Endothelial cell of umbilical vein (primary cell): ENCODE data around the gene BAZ1B. TPM values are rescaled to one million over a fixed set of nuclear protein-coding genes. Genes with fewer than 3 reads are reported as not detected.

ENCODE experiments used
- BruUV-seq: library from RNA; stranded (reverse); fragments of 400-500 nt; replicated peaks from 2 replicates; lab custom pipeline; 2021; lab: Mats Ljungman, UMichigan
- CTCF ChIA-PET: fragments of 300-600, 350-600 bp; sonication (Branson Sonifier 250); formaldehyde crosslinking; loops from one replicate; lab custom pipeline; 2021; ENCODE audit warnings: antibody characterized with exemption, inconsistent platforms; lab: Charles Lee
- POLR2A ChIA-PET: fragments of 300-600, 350-600 bp; sonication (Branson Sonifier 250); formaldehyde crosslinking; loops from one replicate; lab custom pipeline; 2021; ENCODE audit warnings: antibody characterized with exemption, inconsistent platforms; lab: Charles Lee
- DNase-seq: peaks from one replicate; pipeline ENCODE4 v3.0.0-alpha.2; 2011; ENCODE audit warnings: low read depth, low spot score
- FAIRE-seq: peaks from 2 replicates; lab custom pipeline; 2011; peaks lifted over from hg19 to GRCh38; lab: Jason Lieb, UNC
- H2AFZ ChIP-seq: 2 replicates; pipeline ENCODE4 v1.6.0; 2012; ENCODE audit warnings: low read depth, low read length, control low read depth, inconsistent platforms
- H3K27ac ChIP-seq: 2 replicates; pipeline ENCODE4 v1.5.1; 2011; ENCODE audit warnings: low read depth, mild to moderate bottlenecking, control low read depth, low read length, moderate library complexity; ENCODE audit not compliant: insufficient read depth
- H3K27me3 ChIP-seq, 2 experiments: 2 replicates each; pipeline versions ENCODE4 v1.6.0 to v1.6.1; 2011; ENCODE audit warnings: low read length in 2 of 2, mixed read lengths in 1 of 2; ENCODE audit not compliant: control insufficient read depth in 2 of 2, insufficient read depth in 2 of 2
- H3K36me3 ChIP-seq, 2 experiments: 2 replicates in 1 of 2; 3 replicates in 1 of 2; pipeline ENCODE4 v1.5.1; 2011; ENCODE audit warnings: low read length in 2 of 2, mild to moderate bottlenecking in 1 of 2, moderate library complexity in 1 of 2; ENCODE audit not compliant: control insufficient read depth in 2 of 2, insufficient read depth in 2 of 2; ENCODE audit errors: extremely low read depth in 1 of 2
- H3K4me1 ChIP-seq: 3 replicates; pipeline ENCODE4 v1.5.1; 2011; ENCODE audit warnings: mild to moderate bottlenecking, low read length; ENCODE audit not compliant: control insufficient read depth, insufficient read depth; ENCODE audit errors: extremely low read depth
- H3K4me2 ChIP-seq: 2 replicates; pipeline ENCODE4 v1.6.1; 2011; ENCODE audit warnings: low read length, control low read depth, mixed read lengths; ENCODE audit not compliant: insufficient read depth
- H3K4me3 ChIP-seq, 3 experiments: fragments of 200-600 bp in 1 of 3; sonication (generic), shearing (Covaris generic) in 1 of 3; replicated peaks in 1 of 3; 2 replicates each; pipeline ENCODE4 v1.5.1; 2011 to 2016; ENCODE audit warnings: control low read depth in 3 of 3, low read length in 3 of 3, mild to moderate bottlenecking in 2 of 3, inconsistent platforms in 1 of 3, low read depth in 1 of 3, moderate library complexity in 1 of 3; ENCODE audit not compliant: insufficient read depth in 1 of 3
- H3K79me2 ChIP-seq: 2 replicates; pipeline ENCODE4 v1.6.0; 2012; ENCODE audit warnings: low read length, inconsistent platforms; ENCODE audit not compliant: control insufficient read depth, insufficient read depth
- H3K9ac ChIP-seq: replicated peaks from 2 replicates; pipeline ENCODE3; 2011; ENCODE audit warnings: low read length, control low read depth; ENCODE audit not compliant: insufficient read depth; ENCODE audit errors: extremely low read depth
- H3K9me1 ChIP-seq: replicated peaks from 3 replicates; pipeline ENCODE4 v1.6.0; 2011; ENCODE audit warnings: mild to moderate bottlenecking, low read length; ENCODE audit not compliant: control insufficient read depth, insufficient read depth; ENCODE audit errors: extremely low read depth
- H3K9me3 ChIP-seq: replicated peaks from 2 replicates; pipeline ENCODE4 v1.5.1; 2012; ENCODE audit warnings: low read length, inconsistent platforms; ENCODE audit not compliant: control insufficient read depth, insufficient read depth
- H4K20me1 ChIP-seq: replicated peaks from 2 replicates; pipeline ENCODE3; 2011; ENCODE audit warnings: mild to moderate bottlenecking, low read length; ENCODE audit not compliant: control insufficient read depth, insufficient read depth; ENCODE audit errors: extremely low read depth
- CTCF ChIP-seq, 2 donors: IDR thresholded peaks; 1 replicate in 1 of 2; 2 replicates in 1 of 2; pipeline ENCODE4 v1.5.1; 2011; ENCODE audit warnings: low read length in 2 of 2, mild to moderate bottlenecking in 2 of 2, moderate library complexity in 2 of 2, control low read depth in 1 of 2, inconsistent platforms in 1 of 2, low read depth in 1 of 2; ENCODE audit not compliant: insufficient read depth in 1 of 2; ENCODE audit errors: extremely low read depth in 1 of 2
- EZH2 ChIP-seq: IDR thresholded peaks from 2 replicates; pipeline ENCODE4 v1.6.1; 2012; ENCODE audit warnings: borderline replicate concordance, low read depth, mild to moderate bottlenecking, moderate library complexity, low read length, inconsistent platforms; ENCODE audit not compliant: severe bottlenecking
- FOS ChIP-seq: IDR thresholded peaks from 2 replicates; pipeline ENCODE4 v1.6.1; 2011; ENCODE audit warnings: mild to moderate bottlenecking, low read length, moderate library complexity, borderline replicate concordance; ENCODE audit not compliant: insufficient read depth
- GATA2 ChIP-seq: IDR thresholded peaks from 2 replicates; pipeline ENCODE4 v1.7.0; 2011; ENCODE audit warnings: low read depth, mild to moderate bottlenecking, moderate library complexity, mixed read lengths, low read length; ENCODE audit not compliant: insufficient read length, insufficient read depth
- POLR2A ChIP-seq: IDR thresholded peaks from 2 replicates; pipeline ENCODE4 v1.6.1; 2012; ENCODE audit warnings: low read depth, mild to moderate bottlenecking, control low read depth, low read length
- POLR2AphosphoS5 ChIP-seq: IDR thresholded peaks from 2 replicates; pipeline ENCODE4 v1.6.1; 2012; ENCODE audit warnings: low read depth, mild to moderate bottlenecking, control low read depth, low read length, moderate library complexity; ENCODE audit not compliant: insufficient read depth
- dilution Hi-C: fragments of 300-500 bp; cut with MboI; formaldehyde crosslinking; loops from one replicate; pipeline ENCODE4 v1.15.0; 2019; ENCODE audit warnings: low sequenced_read_pairs; ENCODE audit not compliant: extremely low pct_ligation_motif_present
- intact Hi-C: fragments of 100-400 bp; cut with micrococcal nuclease; formaldehyde crosslinking; loops from one replicate; pipeline ENCODE4 v1.10.0; 2022
- polyA plus RNA-seq, 4 experiments: library from polyadenylated mRNA; depleted of rRNA in 3 of 4; stranded (reverse) in 3 of 4; unstranded in 1 of 4; fragments of >200 nt; gene quantifications; 2 replicates each; pipeline versions ENCODE4 v1.2.1 to v1.2.3, GENCODE V29; 2011 to 2012; ENCODE audit warnings: missing spikeins in 1 of 4
- total RNA-seq: library from RNA; stranded (reverse); gene quantifications from 2 replicates; pipeline ENCODE4 v1.2.3, GENCODE V29; 2021
- TF ChIP-seq, protein P1 (sequence below): IDR thresholded peaks from 2 replicates; pipeline ENCODE4 v1.6.1; 2011; ENCODE audit not compliant: insufficient read depth, insufficient read length

The BAZ1B gene
- total and polyA plus RNA-seq, 2 donors (not counting 3 experiments of a cell fraction or from before 2014, with no cell fraction given) = 16.2 to 74.7 TPM

GRCh38 chr7:73518470-73518869, 3.6 kb downstream of the BAZ1B start:
- no TSS peak for BruUV-seq
- intact Hi-C loops = no loop called here
- CTCF ChIA-PET = interaction anchor here (1.2 to 1.3 kb wide), 3 partner anchors 11 to 216 kb away, joined by 3 to 5 read pairs (median 4); no protein-coding TSS in a partner anchor

More at GRCh38 chr7:73518470-73518869, 3.6 kb downstream of the BAZ1B start:
- Histone ChIP-seq H3K4me1 (peaks cover 22% of the 10 kb centered on the region), H3K9me3 (no peaks in the 10 kb centered on the region), H3K36me3 (peaks cover 0 to 6% of the 10 kb centered on the region in 2 experiments), H3K27me3 (no peaks in the 10 kb centered on the region), H4K20me1 (peaks cover 12% of the 10 kb centered on the region), H3K4me3 (peak overlapping the region in 1 of 3 experiments; percentile 21), H3K27ac (no peak overlapping the region), H2AFZ (no peak overlapping the region), H3K9ac (no peak overlapping the region), H3K9me1 (no peaks in the 10 kb centered on the region), H3K79me2 (peaks cover 81% of the 10 kb centered on the region), H3K4me2 (peak overlapping the region; percentile 65)
- dilution Hi-C loops = no loop called here
- FAIRE-seq (peak; percentile 52), DNase-seq (no peak)
- POLR2A ChIA-PET = no interaction called here
- TF ChIP-seq CTCF (IDR thresholded peaks at IDR 0.05; ENCODE audit: extremely low read depth in 1 of 2, insufficient read depth in 1 of 2, low read depth in 1 of 2, low read length in 2 of 2) (no peak), EZH2 (no peak), FOS (no peak), GATA2 (no peak), POLR2AphosphoS5 (no peak), POLR2A (no peak)
- TF ChIP-seq, protein P1, sequence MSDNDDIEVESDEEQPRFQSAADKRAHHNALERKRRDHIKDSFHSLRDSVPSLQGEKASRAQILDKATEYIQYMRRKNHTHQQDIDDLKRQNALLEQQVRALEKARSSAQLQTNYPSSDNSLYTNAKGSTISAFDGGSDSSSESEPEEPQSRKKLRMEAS = no peak
